Suprapubic skin (tissue), 4 donors: Measurements from ENCODE around the gene PAGE2B. TPM values are rescaled to one million over a fixed set of nuclear protein-coding genes. Genes with fewer than 3 reads are reported as not detected.
"Not testable (repeated sequence)": the region's sequence is repeated elsewhere in the genome, so short reads cannot be mapped to it uniquely, and the experiment has no call there.

ENCODE experiments used
- DNase-seq, 2 donors: peaks; one replicate each; pipeline ENCODE4 v3.0.0-alpha.2; 2019; ENCODE audit warnings: low spot score in 2 of 2
- H3K27ac ChIP-seq: fragments of 200-600 bp; sonication (generic); one replicate; pipeline ENCODE4 v1.5.1; 2019
- H3K27me3 ChIP-seq: fragments of 200-600 bp; sonication (generic); one replicate; pipeline ENCODE4 v1.5.1; 2019
- H3K36me3 ChIP-seq: fragments of 200-600 bp; sonication (generic); one replicate; pipeline ENCODE4 v1.5.1; 2019
- H3K4me1 ChIP-seq: fragments of 200-600 bp; sonication (generic); one replicate; pipeline ENCODE4 v1.5.1; 2019
- H3K4me3 ChIP-seq: fragments of 200-600 bp; sonication (generic); one replicate; pipeline ENCODE4 v1.5.1; 2019; ENCODE audit warnings: mild to moderate bottlenecking
- H3K9me3 ChIP-seq: fragments of 200-600 bp; sonication (generic); one replicate; pipeline ENCODE4 v1.5.1; 2019
- CTCF ChIP-seq, 2 donors: fragments of 200-600 bp in 1 of 2; fragments of 450-650 bp in 1 of 2; sonication (generic) in 1 of 2; IDR thresholded peaks; one replicate each; pipeline ENCODE4 v1.5.1; 2016 to 2019; ENCODE audit warnings: antibody characterized with exemption in 2 of 2, mild to moderate bottlenecking in 1 of 2, moderate library complexity in 1 of 2
- EP300 ChIP-seq: sonication (generic); formaldehyde crosslinking; IDR thresholded peaks from one replicate; pipeline ENCODE4 v1.6.1; 2017; ENCODE audit warnings: antibody characterized with exemption
- POLR2A ChIP-seq, 2 donors: fragments of 450-650 bp; IDR thresholded peaks; one replicate each; pipeline ENCODE4 v1.6.1; 2017; ENCODE audit warnings: antibody characterized with exemption in 2 of 2, mild to moderate bottlenecking in 2 of 2, moderate library complexity in 2 of 2
- POLR2AphosphoS5 ChIP-seq, 3 donors: sonication (generic); formaldehyde crosslinking; IDR thresholded peaks; one replicate each; pipeline ENCODE4 v1.6.1; 2017; ENCODE audit warnings: antibody characterized with exemption in 3 of 3
- WGBS: methylation state at CpG from one replicate; pipeline ENCODE4 v1.1.5; 2018; 5-methylcytosine and 5-hydroxymethylcytosine counted together
- total RNA-seq, 4 donors: library from RNA; depleted of rRNA; stranded (reverse); fragments of >200 nt; gene quantifications; one replicate each; pipeline ENCODE4 v1.1.0, GENCODE V29; 2016

The PAGE2B gene
- total RNA-seq, 4 donors from 2014 or later = not detected

GRCh38 chrX:55029291-55029690 is 45.5 kb upstream of the PAGE2B start:
- Histone ChIP-seq H3K9me3 (no peaks in the 10 kb centered on the region), H3K27ac (no peak overlapping the region), H3K4me1 (no peaks in the 10 kb centered on the region), H3K4me3 (no peak overlapping the region), H3K27me3 (no peaks in the 10 kb centered on the region), H3K36me3 (no peaks in the 10 kb centered on the region)
- DNase-seq = no peak
- WGBS = 68% methylated on average over 2 of the region's 2 CpGs
- TF ChIP-seq EP300 (no peak), POLR2A (IDR thresholded peaks at IDR 0.05) (no peak), POLR2AphosphoS5 (IDR thresholded peaks at IDR 0.05) (no peak), CTCF (IDR thresholded peaks at IDR 0.05) (no peak)

DNA sequence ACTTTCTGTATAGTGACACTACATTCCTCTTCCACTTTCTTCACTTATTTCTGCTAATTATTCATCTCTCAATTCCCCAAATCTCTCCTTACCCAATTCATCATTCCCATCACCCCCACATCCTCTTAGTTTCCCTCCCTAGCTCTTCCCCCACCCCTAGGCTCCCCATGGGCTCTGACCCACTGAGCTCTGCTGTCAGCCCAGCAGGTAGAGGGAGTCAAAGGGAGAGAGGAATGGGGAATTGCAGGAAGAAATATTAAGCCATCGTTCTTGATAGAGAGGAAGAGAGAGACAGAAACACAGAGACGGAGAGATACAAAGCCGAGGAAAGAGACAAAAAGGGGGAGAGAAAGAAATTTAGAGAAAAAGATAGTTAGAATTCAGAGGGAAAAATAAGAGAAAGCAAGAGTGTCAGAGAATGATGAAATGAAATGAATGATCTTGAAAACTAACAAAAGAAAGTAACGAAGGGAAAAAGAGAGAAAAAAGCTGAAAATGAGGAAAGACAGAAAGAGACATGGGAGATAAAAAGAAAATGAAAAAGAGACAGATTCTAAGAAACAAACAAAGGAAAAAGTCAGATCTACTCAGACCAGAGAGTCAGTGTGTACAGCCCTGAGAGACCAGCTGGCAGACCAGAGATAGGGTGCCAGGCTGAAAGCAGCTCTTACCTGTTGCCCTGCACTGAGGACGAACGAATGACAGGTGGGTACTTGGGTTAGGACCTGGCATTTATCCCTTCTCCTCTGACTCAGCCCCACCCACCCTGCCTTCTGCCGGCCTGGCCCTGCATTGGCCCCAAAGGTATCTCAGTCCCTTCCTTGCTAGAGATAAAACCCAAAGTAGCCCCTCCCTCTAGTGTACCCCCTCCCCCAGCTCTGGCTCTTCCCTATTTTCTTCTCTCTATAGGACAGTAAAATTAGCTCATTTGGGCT is 44.3 kb upstream of the PAGE2B start, which contains the start of gene ALAS2:
TSS of gene ALAS2 (minus strand) at position 707 of the 935 bp plus-strand sequence. CDS start 4,977 bp downstream, outside the sequence.
- H3K9me3 ChIP-seq = no peaks in the 10 kb centered on the region
- H3K4me3 ChIP-seq = no peak within 1 kb of the TSS
- DNase-seq = no peak
- TF ChIP-seq CTCF (IDR thresholded peaks at IDR 0.05) (no peak), EP300 (no peak), POLR2A (IDR thresholded peaks at IDR 0.05) (no peak), POLR2AphosphoS5 (IDR thresholded peaks at IDR 0.05) (no peak)
- H3K36me3 ChIP-seq = no peaks in the 10 kb centered on the region
- H3K27me3 ChIP-seq = no peaks in the 10 kb centered on the region
- H3K4me1 ChIP-seq = no peaks in the 10 kb centered on the region
- 65% methylated on average over 7 of the region's 7 CpGs for WGBS
- no peak within 1 kb of the TSS for H3K27ac ChIP-seq

DNA sequence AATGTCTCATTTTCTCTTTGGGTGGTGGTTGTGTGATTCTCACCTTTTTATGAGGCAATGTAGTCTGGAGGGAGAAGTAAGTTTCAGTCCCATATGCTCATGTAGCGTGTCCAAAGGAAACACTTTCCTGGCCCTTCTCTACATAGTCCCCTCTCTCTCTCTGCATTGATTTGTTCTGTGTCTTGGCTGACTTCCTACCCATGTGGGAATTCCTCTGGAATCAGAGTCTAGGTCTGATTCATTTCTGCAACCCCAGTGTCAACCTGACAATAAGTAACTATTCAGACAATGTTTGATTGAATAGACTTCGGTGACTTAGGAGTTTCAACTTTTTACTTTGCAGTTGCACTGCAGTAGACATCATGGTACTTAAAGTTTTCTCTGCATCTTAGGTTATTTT is 41.4 kb upstream of the PAGE2B start:
- Histone ChIP-seq H3K4me1 (no peaks in the 10 kb centered on the region), H3K36me3 (no peaks in the 10 kb centered on the region), H3K9me3 (no peaks in the 10 kb centered on the region), H3K27ac (no peak overlapping the region), H3K27me3 (no peaks in the 10 kb centered on the region), H3K4me3 (no peak overlapping the region)
- WGBS = 85% methylated on average over 2 of the region's 2 CpGs
- TF ChIP-seq POLR2AphosphoS5 (IDR thresholded peaks at IDR 0.05) = no peak
- TF ChIP-seq CTCF (IDR thresholded peaks at IDR 0.05) = no peak
- no peak for TF ChIP-seq POLR2A (IDR thresholded peaks at IDR 0.05)
- TF ChIP-seq EP300 = no peak
- DNase-seq = no peak

GRCh38 chrX:55039471-55039870 is 35.4 kb upstream of the PAGE2B start:
- Histone ChIP-seq H3K4me1 (no peaks in the 10 kb centered on the region), H3K9me3 (no peaks in the 10 kb centered on the region), H3K4me3 (no peak overlapping the region), H3K27me3 (no peaks in the 10 kb centered on the region), H3K36me3 (no peaks in the 10 kb centered on the region), H3K27ac (no peak overlapping the region)
- no peak for DNase-seq
- TF ChIP-seq POLR2A (IDR thresholded peaks at IDR 0.05) (no peak), CTCF (IDR thresholded peaks at IDR 0.05) (no peak), POLR2AphosphoS5 (IDR thresholded peaks at IDR 0.05) (no peak), EP300 (no peak)
- 70% methylated on average over 3 of the region's 3 CpGs for WGBS

DNA sequence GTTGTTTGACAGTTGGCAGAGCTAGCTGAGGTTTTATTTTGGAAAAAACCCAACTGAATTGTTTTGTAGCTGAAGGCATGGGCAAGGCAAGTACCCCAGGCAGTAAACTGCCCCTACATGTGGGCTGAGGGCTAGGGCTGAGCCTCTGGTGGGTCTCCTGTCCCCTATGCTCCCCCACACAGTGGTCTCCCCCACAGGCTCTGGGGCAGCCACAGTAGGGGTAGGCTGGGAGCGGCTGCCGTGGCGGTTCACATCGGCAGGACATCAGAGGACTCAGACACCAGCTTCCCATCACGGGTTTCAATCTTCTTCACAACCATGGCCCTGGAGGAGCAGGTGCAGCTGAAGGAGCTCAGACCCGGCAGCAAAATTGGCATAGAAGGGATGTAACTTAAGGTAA is 33.3 kb upstream of the PAGE2B start:
- no peaks in the 10 kb centered on the region for H3K27me3 ChIP-seq

DNA sequence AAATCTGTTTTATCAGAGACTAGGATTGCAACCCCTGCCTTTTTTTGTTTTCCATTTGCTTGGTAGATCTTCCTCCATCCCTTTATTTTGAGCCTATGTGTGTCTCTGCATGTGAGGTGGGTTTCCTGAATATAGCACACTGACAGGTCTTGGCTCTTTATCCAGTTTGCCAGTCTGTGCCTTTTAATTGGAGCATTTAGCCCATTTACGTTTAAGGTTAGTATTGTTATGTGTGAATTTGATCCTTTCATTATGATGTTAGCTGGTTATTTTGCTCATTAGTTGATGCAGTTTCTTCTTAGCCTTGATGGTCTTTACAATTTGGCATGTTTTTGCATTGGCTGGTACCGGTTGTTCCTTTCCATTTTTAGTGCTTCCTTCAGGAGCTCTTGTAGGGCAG is 24.2 kb upstream of the PAGE2B start:
- not testable (repeated sequence) for H3K27me3 ChIP-seq, DNase-seq, H3K27ac ChIP-seq, H3K36me3 ChIP-seq, H3K4me1 ChIP-seq, H3K9me3 ChIP-seq, H3K4me3 ChIP-seq
- WGBS = 83% methylated on average over 2 of the region's 2 CpGs

More for the DNA sequence above, 33.3 kb upstream of the PAGE2B start:
- no peak for DNase-seq
- Histone ChIP-seq H3K4me1 (no peaks in the 10 kb centered on the region), H3K4me3 (no peak overlapping the region), H3K36me3 (no peaks in the 10 kb centered on the region), H3K27ac (no peak overlapping the region), H3K9me3 (no peaks in the 10 kb centered on the region)
- WGBS = 85% methylated on average over 6 of the region's 6 CpGs
- TF ChIP-seq POLR2AphosphoS5 (IDR thresholded peaks at IDR 0.05) = no peak
- no peak for TF ChIP-seq CTCF (IDR thresholded peaks at IDR 0.05)
- no peak for TF ChIP-seq EP300
